GM06990 (cell line): ENCODE measurements around the gene C1orf21.

Experiments
- DNase-seq: peaks from one replicate; pipeline ENCODE4 v3.0.0-alpha.2; 2011; ENCODE audit not compliant: insufficient read length; ENCODE audit errors: extremely low read depth
- H3K27me3 ChIP-seq: replicated peaks from 2 replicates; pipeline ENCODE4 v1.6.0; 2011; ENCODE audit warnings: low read length; ENCODE audit not compliant: control insufficient read depth, insufficient read depth
- H3K36me3 ChIP-seq: 2 replicates; pipeline ENCODE4 v1.5.1; 2011; ENCODE audit warnings: low read length; ENCODE audit not compliant: control insufficient read depth, insufficient read depth
- H3K4me3 ChIP-seq: replicated peaks from 2 replicates; pipeline ENCODE4 v1.5.1; 2011; ENCODE audit warnings: low read depth, mild to moderate bottlenecking, control low read depth, low read length
- CTCF ChIP-seq: IDR thresholded peaks from 2 replicates; pipeline ENCODE4 v1.5.1; 2011; ENCODE audit warnings: low read length, control low read depth, mild to moderate bottlenecking, inconsistent platforms; ENCODE audit not compliant: insufficient read depth, poor library complexity, severe bottlenecking

Gene C1orf21

GRCh38 chr1:184641894-184642293 lies 255.1 kb downstream of the C1orf21 start:
- Histone ChIP-seq H3K4me3 (no peak overlapping the region), H3K27me3 (no peaks in the 10 kb centered on the region), H3K36me3 (no peaks in the 10 kb centered on the region)
- no peak for TF ChIP-seq CTCF
- DNase-seq, result no peak

GRCh38 chr1:184643661-184644060 lies 256.8 kb downstream of the C1orf21 start:
- TF ChIP-seq CTCF, result no peak
- no peak for DNase-seq
- Histone ChIP-seq H3K27me3 (no peaks in the 10 kb centered on the region), H3K36me3 (no peaks in the 10 kb centered on the region), H3K4me3 (no peak overlapping the region)

- TF ChIP-seq CTCF, result no peak
- no peak overlapping the region for H3K4me3 ChIP-seq
- H3K36me3 ChIP-seq, result no peaks in the 10 kb centered on the region
- H3K27me3 ChIP-seq, result no peaks in the 10 kb centered on the region
- DNase-seq, result no peak
Observed at GRCh38 chr1:184644771-184645170, 257.9 kb downstream of the C1orf21 start.

GRCh38 chr1:184646178-184646701 lies 259.4 kb downstream of the C1orf21 start:
- no peak overlapping the region for H3K4me3 ChIP-seq

GRCh38 chr1:184646824-184647223 lies 260.0 kb downstream of the C1orf21 start:
- DNase-seq, result no peak
- H3K36me3 ChIP-seq, result no peaks in the 10 kb centered on the region
- TF ChIP-seq CTCF, result no peak
- no peak overlapping the region for H3K4me3 ChIP-seq
- no peaks in the 10 kb centered on the region for H3K27me3 ChIP-seq

More at GRCh38 chr1:184646178-184646701, 259.4 kb downstream of the C1orf21 start:
- DNase-seq, result no peak
- H3K36me3 ChIP-seq, result no peaks in the 10 kb centered on the region
- TF ChIP-seq CTCF, result no peak
- no peaks in the 10 kb centered on the region for H3K27me3 ChIP-seq

GRCh38 chr1:184647471-184647870 lies 260.6 kb downstream of the C1orf21 start:
- no peak for DNase-seq

More at GRCh38 chr1:184647471-184647870, 260.6 kb downstream of the C1orf21 start:
- no peak for TF ChIP-seq CTCF
- no peaks in the 10 kb centered on the region for H3K27me3 ChIP-seq
- no peak overlapping the region; the same call in 1 of the 2 replicates for H3K4me3 ChIP-seq
- no peaks in the 10 kb centered on the region for H3K36me3 ChIP-seq
